ENCODE measurements around the gene ZFAND3. TPM values are rescaled to one million over a fixed set of nuclear protein-coding genes. Genes with fewer than 3 reads are reported as not detected.

Gene ZFAND3, protein sequence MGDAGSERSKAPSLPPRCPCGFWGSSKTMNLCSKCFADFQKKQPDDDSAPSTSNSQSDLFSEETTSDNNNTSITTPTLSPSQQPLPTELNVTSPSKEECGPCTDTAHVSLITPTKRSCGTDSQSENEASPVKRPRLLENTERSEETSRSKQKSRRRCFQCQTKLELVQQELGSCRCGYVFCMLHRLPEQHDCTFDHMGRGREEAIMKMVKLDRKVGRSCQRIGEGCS
- total RNA-seq (58.3 and 64.8 TPM in 2 replicates), polyA plus RNA-seq (13.5 TPM in 2 replicates), polyA minus RNA-seq (15.2 and 24.3 TPM in 2 replicates)
- 14.0 TPM for total RNA-seq (2013)

DNA sequence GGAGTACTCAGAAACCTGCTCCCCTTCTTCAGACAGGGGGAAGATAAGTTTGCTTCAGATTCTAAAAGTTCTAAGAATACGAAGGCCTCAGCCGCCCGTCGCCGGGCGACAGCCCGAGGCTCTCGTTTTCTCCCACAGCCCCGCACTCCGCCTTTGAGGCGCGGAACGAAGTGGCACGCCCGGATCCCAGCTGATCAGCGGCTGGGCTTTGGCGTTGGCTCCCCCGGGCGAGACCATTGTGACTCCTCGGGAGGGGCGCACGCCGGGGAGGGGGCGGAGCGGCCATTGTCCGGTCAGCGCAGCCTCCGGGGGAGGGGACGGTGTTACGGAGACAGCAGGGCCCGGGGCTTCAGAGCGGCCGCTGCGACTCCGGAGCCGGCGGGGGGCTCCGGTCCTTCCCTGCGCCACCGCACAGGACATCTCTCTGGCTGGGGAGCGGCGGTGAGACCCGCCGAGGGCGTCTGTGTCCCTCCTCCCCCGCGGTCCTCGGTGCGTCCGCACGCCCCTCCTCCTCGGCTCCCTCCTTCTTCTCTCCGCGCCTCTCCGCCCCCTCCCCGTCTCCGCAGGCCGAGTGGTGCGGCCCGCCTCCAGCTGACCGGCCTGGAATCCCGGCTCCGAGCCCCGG lies at the start of gene ZFAND3:
Gene ZFAND3, plus strand, starts transcription at position 551 of the 625 bp plus-strand sequence. CDS start 219 bp downstream, outside the sequence.
- DNase-seq (peak; percentile 99), ATAC-seq (ENCODE audit: low read depth) (peak; percentile 79)
- peak within 1 kb of the TSS; percentile 72 to 100 (median 89) for H3K4me3 ChIP-seq (ENCODE audit: control extremely low read depth in 1 of 5, extremely low read depth in 1 of 5, insufficient read depth in 1 of 5, low read depth in 2 of 5, low read length in 4 of 5)
- Mint-ChIP-seq H3K4me1 (peaks cover 43% of the 10 kb centered on the region), H3K27ac (peak within 1 kb of the TSS; percentile 98), H3K27me3 (no peaks in the 10 kb centered on the region), H3K9me3 (ENCODE audit: insufficient read depth) (no peaks in the 10 kb centered on the region), H3K4me3 (peak within 1 kb of the TSS; percentile 92)
- no peak for TF ChIP-seq EZH2 (IDR thresholded peaks at IDR 0.05; ENCODE audit: borderline replicate concordance, insufficient read depth, low read depth, low read length, poor library complexity, severe bottlenecking)
- TF ChIP-seq, protein P1, sequence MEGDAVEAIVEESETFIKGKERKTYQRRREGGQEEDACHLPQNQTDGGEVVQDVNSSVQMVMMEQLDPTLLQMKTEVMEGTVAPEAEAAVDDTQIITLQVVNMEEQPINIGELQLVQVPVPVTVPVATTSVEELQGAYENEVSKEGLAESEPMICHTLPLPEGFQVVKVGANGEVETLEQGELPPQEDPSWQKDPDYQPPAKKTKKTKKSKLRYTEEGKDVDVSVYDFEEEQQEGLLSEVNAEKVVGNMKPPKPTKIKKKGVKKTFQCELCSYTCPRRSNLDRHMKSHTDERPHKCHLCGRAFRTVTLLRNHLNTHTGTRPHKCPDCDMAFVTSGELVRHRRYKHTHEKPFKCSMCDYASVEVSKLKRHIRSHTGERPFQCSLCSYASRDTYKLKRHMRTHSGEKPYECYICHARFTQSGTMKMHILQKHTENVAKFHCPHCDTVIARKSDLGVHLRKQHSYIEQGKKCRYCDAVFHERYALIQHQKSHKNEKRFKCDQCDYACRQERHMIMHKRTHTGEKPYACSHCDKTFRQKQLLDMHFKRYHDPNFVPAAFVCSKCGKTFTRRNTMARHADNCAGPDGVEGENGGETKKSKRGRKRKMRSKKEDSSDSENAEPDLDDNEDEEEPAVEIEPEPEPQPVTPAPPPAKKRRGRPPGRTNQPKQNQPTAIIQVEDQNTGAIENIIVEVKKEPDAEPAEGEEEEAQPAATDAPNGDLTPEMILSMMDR (IDR thresholded peaks at IDR 0.05): no peak
- H3K4me2 ChIP-seq (replicated peaks; ENCODE audit: low read depth, low read length, poor library complexity, severe bottlenecking): peak within 1 kb of the TSS; percentile 82
- peaks cover 18 to 26% of the 10 kb centered on the region in 2 donors for H3K4me1 ChIP-seq (ENCODE audit: control insufficient read depth in 2 of 2, insufficient read depth in 2 of 2, low read length in 2 of 2)
- H3K79me2 ChIP-seq (ENCODE audit: control insufficient read depth, insufficient read depth, low read length): peaks cover 43% of the 10 kb centered on the region
- H3K36me3 ChIP-seq (replicated peaks in 1 of 2; ENCODE audit: control extremely low read depth in 1 of 2, control insufficient read depth in 1 of 2, extremely low read depth in 1 of 2, insufficient read depth in 2 of 2, low read length in 1 of 2): no peaks in the 10 kb centered on the region
- CTCF ChIA-PET: interaction anchor here (1.1 to 1.2 kb wide), 2 partner anchors 121 to 674 kb away, joined by 3 to 5 read pairs; partner anchors contain the start of gene MDGA1
- H3K27me3 ChIP-seq (replicated peaks in 1 of 4; ENCODE audit: control extremely low read depth in 1 of 4, control insufficient read depth in 3 of 4, insufficient read depth in 4 of 4, low read length in 3 of 4): no peaks in the 10 kb centered on the region
- POLR2A ChIA-PET: interaction anchor here (0.5 to 2.1 kb wide), 8 partner anchors 9 to 1295 kb away, joined by 3 to 12 read pairs (median 4); partner anchors contain the start of gene MDGA1
- peak within 1 kb of the TSS; percentile 90 to 96 for H3K27ac ChIP-seq (ENCODE audit: low read length in 2 of 2)
- peak within 1 kb of the TSS; percentile 86 for H2AFZ ChIP-seq (ENCODE audit: insufficient read depth, low read depth, low read length, poor library complexity, severe bottlenecking)
- H3K9ac ChIP-seq (ENCODE audit: low read length): peak within 1 kb of the TSS; percentile 89
- H4K20me1 ChIP-seq (ENCODE audit: control insufficient read depth, insufficient read depth, low read length, poor library complexity, severe bottlenecking): peaks cover 20% of the 10 kb centered on the region
- under 1% methylated on average over 62 of the region's 64 CpGs for WGBS (ENCODE audit: insufficient coverage)
- no peaks in the 10 kb centered on the region for H3K9me3 ChIP-seq (ENCODE audit: control extremely low read depth in 1 of 3, control insufficient read depth in 2 of 3, insufficient read depth in 1 of 3, low read length in 2 of 3)
- intact Hi-C loops (cut with micrococcal nuclease): loop anchor here (1.0 to 10.0 kb wide), 6 partner anchors 114 to 884 kb away; partner anchors contain the start of genes BTBD9, CMTR1, GLO1 and MDGA1
